Breast epithelium (tissue), 3 donors: ENCODE measurements around the gene PRRT1.

Experiments
- POLR2AphosphoS5 ChIP-seq, 3 donors: sonication (generic); formaldehyde crosslinking; IDR thresholded peaks; one replicate each; pipeline ENCODE4 v1.6.1; 2017; ENCODE audit warnings: antibody characterized with exemption in 3 of 3
- TF ChIP-seq, protein P1 (sequence below), 3 donors: fragments of 450-650 bp; IDR thresholded peaks; one replicate each; pipeline ENCODE4 v1.5.1; 2016 to 2017; ENCODE audit warnings: antibody characterized with exemption in 3 of 3, mild to moderate bottlenecking in 3 of 3, moderate library complexity in 3 of 3

DNA sequence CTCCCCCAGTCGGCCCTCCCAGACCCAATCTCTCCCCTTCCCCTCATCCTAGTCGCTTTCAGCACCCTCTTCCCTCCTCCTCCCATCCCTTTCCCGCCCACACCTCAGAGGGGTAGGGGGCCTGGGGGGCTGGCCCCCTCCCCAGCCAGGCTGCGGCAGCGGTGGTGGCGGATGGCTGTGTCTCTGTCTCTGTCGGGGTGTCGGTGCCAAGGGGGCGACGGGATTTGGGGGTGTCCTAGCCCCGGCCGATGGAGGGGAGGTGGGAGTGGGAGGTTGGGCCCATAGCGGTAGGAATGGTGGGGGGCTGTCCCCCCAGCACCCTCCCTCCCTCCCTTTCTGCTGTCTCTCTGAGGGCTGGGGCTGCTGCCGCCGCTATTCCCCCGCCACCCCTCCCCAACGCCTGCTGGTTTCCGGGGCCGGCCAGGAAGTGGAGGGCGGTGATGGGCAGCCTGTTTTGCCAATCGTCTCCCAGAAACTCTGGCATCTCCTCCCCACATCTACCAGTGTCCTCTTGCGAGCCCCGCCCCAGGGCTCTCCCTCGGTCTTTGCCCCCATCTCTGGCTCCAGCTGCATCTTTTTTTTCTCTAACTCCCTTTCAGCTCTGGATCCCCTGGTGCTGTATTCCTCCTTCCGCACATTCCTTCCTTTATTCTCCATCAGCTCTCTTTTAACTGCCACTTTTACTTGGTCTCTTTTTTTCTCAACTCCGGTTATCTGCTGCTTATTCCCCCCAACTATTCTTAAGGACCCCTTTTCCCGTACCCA lies 24.2 kb upstream of the PRRT1 start, which contains the start of gene AGPAT1:
- TF ChIP-seq, protein P1, sequence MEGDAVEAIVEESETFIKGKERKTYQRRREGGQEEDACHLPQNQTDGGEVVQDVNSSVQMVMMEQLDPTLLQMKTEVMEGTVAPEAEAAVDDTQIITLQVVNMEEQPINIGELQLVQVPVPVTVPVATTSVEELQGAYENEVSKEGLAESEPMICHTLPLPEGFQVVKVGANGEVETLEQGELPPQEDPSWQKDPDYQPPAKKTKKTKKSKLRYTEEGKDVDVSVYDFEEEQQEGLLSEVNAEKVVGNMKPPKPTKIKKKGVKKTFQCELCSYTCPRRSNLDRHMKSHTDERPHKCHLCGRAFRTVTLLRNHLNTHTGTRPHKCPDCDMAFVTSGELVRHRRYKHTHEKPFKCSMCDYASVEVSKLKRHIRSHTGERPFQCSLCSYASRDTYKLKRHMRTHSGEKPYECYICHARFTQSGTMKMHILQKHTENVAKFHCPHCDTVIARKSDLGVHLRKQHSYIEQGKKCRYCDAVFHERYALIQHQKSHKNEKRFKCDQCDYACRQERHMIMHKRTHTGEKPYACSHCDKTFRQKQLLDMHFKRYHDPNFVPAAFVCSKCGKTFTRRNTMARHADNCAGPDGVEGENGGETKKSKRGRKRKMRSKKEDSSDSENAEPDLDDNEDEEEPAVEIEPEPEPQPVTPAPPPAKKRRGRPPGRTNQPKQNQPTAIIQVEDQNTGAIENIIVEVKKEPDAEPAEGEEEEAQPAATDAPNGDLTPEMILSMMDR (IDR thresholded peaks at IDR 0.05) = no peak
- peak; percentile 73 to 89 (median 81) for TF ChIP-seq POLR2AphosphoS5 (IDR thresholded peaks at IDR 0.05)
